ENCODE data around the gene ATP2C2.
"Not testable (repeated sequence)": the region's sequence is repeated elsewhere in the genome, so short reads cannot be mapped to it uniquely, and the experiment has no call there.

Gene ATP2C2

DNA sequence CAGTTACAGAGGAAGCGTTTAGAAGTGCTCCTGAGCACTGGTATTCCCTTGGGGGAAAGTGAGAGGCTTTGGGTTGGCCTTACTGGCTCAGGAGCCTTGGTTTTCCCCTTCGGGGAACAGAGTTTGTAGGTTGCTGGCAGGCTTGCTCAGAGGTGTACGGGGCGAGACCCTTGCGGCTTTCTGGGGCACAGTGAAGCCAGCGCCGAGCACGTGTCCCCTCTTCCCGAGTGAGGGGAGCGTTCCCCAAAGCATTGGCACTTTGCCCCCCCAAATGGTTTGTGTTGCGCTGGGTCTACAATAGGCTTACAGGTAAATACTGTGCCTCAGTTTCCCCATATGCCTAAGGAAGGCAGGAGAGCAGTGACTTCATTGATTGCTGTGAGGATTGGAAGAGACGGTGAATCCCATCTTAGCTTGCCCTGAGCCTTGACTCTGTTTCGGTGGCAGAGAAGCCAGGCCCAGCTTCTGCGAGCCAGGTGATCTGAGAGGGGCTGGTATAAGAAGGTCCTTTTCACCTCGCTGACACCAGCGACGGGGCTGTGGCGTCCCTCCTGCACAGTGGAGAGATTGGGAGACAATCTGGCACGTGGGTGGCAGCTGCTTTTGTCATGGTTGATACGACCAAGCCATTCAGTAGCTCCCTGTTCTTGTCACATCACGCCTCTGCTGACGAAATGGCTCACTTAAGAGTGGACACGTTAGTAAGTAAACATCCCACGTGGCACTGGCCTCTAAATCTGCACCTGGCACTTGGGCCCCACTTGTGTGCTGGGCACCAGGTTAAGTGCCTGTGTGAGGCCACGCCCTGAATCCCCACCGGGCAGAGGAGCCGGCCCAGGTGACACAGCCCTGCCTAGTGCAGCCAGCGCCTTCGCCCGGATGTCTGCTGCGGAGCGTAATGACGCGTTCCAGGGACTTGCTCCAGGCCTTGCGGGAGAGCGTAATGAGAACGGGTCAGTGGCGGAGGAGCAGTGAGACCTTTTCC is 81.1 kb downstream of the ATP2C2 start:
- no peak for DNase-seq (ENCODE audit: low read depth in 1 of 2, low spot score in 1 of 2)

DNA sequence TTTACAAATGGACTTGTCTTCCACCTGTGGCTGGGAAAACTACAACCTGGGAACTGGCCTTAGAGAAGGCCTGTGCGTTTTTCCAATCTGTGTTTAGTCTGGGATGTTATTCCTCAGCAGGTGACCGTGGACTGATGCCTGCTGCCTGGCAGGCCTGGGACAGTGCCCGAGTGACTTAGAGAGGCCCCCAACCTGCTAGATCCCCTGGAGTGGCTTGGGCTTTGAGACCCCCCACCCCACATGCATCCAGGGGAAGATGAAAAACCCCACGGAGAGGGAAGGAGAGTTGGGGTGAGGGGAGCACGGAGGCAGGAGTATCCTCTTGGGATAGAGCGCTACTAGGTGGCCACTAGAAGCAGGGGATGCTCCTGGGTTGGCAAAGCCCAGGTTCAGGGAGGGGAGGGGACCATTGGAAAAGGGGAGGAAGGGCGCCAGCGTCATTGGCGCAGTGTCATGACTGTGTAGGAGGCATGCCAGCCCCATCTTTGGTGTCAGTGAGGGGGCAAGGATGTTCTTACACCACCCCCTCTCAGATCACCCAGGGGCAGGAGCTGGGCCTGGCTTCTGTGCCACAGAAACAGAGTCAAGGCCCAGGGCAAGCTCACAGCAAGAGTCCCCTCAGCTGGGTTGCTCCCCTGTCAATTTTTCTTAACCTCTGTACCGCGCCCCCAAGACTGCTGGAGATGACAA is 82.0 kb downstream of the ATP2C2 start:
- DNase-seq (ENCODE audit: low read depth in 1 of 2, low spot score in 1 of 2), result no peak

DNA sequence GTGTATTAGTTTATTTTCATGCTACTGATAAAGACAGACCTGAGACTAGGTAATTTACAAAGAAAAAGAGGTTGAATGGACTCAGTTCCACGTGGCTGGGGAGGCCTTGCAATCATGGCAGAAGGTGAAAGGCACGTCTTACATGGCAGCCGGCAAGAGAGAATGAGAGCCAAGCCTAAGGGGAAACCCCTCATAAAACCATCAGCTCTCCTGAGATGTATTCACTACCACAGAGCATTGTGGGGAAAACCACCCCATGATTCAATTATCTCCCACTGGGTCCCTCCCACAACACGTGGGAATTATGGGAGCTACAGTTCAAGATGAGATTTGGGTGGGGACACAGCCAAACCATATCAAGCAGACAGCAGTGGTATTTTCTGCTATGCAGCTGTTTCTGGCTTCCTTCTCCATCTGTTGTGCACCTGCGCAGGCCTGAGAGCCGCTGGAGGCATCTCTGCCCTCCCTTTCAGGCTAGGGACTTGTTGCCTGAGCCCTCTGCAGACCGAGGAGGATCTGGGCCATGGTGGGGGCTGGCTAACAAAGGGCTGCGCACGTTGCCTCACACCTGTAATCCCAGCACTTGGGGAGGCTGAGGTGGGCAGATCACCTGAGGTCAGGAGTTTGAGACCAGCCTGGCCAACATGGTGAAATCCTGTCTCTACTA is 82.8 kb downstream of the ATP2C2 start:
- not testable (repeated sequence) for DNase-seq (ENCODE audit: low read depth in 1 of 2, low spot score in 1 of 2)

DNA sequence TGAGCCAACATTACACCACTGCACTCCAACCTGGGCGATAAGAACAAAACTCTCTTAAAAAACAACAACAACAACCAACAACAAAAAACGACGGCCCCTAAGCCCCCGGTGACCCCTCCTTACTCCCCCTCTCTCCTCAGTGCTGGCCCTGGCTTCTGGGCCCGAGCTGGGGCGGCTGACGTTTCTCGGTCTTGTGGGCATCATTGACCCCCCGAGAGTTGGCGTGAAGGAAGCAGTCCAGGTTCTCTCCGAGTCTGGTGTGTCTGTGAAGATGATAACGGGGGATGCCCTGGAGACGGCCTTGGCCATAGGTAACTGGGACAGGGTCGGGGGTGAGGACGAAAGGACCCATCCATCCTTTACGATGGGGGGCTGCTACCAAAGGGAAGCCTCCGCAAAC is 83.4 kb downstream of the ATP2C2 start:
- DNase-seq (ENCODE audit: low read depth in 1 of 2, low spot score in 1 of 2), result no peak

DNA sequence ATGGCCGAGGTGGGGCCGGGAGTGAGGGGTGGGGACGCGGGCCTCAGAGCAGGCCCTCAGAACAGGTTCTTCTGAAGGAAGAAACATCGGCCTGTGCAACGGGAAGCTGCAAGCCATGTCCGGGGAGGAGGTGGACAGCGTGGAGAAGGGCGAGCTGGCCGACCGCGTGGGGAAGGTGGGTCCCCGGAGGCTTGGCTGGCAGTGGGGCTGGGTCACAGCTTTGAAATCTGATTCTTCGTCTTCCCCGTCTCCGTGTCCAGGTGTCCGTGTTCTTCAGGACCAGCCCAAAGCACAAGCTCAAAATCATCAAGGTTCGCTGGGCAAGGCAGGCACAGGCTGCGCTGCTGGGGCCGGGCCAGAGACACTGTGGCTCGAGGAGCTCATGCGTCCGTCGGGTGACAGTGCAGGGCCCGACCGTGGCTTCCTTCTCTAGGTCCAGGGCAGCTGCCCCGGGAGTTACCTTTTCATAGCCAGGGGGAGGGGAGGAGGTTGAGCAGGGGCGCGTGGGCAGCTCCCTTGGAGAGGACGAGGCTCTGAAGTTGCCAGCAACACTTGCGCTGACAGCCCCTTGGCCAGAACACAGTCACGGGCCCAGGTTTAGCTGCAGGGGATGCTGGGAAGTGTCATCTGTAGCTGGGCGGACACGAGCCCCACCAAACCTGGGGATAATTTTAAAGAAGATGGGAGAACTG is 84.9 kb downstream of the ATP2C2 start:
- DNase-seq (ENCODE audit: low read depth in 1 of 2, low spot score in 1 of 2), result no peak

DNA sequence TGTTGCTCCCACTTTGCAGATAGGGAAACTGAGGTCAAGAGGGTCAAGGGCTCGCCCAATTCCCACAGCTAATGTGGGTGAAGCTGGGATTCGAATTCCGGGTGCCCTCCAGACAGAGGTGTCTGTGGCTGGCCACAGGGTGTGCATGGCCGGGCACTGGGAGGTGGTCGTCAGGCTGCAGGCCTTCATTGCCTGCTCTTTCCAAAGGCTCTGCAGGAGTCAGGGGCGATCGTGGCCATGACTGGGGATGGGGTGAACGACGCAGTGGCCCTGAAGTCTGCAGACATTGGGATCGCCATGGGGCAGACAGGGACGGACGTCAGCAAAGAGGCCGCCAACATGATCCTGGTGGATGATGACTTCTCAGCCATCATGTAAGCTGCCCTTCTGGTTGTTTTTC is 86.3 kb downstream of the ATP2C2 start:
- DNase-seq (ENCODE audit: low read depth in 1 of 2, low spot score in 1 of 2), result no peak

DNA sequence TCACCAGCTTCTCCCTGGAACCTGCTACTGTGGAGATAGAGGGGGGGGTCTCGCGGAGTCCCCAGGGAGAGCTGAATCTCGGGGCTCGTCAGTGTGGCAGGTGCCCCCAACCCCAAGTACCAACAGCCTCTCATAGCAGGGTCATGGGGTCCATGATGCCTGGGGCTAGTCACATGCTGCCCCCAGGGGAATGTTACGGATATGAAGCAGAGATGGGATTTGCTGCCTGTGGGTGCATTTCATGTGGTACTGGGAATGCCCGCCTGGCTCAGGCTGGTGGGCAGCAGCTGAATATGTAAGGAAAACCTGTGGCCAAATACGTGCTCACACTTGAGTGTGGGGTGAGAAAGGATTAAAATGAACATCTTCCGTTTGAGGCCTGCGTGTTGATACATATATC is 86.7 kb downstream of the ATP2C2 start:
- no peak for DNase-seq (ENCODE audit: low read depth in 1 of 2, low spot score in 1 of 2)

DNA sequence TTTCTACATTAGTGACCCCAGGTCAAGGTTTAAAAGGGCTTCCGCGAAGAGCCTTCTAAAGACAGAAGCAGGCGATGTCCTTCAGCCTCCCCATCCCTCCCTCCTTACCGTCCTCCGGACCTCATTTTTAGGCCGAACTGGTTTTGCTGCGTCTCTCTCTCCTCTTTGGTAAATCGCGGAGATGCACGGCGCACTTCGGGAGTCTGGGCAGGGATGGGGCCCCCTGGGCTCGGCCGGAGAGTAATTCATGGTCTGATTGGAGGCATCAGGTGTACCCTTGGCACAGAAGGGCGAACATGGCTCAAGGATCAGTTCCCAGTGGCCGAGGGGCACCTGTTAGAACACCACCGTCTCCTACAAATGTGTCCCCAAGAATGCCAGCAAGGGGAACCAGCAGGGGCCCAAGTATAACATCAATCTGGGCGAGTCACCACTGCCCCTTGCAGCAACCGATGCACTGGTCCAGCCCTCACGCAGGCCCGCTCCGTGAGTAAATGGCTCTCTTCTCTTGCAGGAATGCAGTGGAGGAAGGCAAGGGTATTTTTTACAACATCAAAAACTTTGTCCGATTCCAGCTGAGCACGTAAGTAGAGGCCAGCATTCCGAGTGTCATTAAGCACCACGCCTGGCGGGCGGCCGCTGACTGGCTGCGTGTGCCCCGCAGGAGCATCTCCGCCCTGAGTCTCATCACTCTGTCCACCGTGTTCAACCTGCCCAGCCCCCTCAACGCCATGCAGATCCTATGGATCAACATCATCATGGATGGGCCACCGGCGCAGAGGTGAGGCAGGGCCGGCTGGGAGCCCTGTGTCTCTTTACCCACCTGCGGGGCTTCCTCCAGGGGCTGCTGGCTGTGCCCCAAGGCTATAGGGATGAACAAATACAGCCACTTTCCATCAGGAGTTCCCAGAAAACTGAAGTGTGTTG is 90.5 kb downstream of the ATP2C2 start:
- DNase-seq (ENCODE audit: low read depth in 1 of 2, low spot score in 1 of 2), result no peak

DNA sequence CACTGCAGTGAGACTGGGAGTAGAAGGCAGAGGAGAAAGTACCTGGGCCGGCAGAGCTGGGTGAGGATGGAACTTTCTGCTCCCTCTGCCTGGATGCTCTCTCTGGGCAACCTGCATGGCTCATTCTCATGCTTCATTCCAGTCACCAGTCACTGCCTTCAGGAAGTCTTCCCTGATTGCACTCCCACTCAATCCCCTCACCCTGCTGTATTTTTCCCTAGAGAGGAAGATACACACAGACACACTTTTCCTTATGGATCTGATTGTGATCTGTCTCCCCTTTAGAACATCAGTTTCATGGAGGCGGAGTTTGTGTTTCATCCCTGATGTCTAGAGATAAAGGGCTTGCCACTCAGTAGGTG is 91.2 kb downstream of the ATP2C2 start:
- no peak for DNase-seq (ENCODE audit: low read depth in 1 of 2, low spot score in 1 of 2)

DNA sequence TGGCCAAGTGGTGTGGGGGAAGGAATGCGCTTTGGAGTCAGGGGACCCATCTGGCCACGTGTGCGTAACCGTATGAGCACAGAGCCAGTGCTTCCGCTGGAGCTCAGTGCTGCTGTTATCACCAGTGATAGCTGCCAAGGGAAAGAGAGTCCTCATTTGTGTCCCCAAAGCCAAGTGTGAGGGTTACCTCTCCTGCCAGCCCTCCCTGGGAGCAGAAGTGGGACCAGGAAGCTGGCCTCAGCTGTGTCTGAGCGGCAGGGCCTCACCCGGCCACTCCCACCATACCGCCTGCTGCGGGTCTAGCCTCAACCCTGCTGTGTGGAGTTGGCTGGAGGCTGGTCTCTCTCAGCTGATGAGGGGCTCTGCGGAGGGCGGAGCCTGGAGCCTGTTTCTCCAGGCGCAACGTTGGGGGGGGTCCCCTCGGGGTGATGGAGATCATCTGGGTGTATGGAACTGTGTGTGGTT is 91.6 kb downstream of the ATP2C2 start:
- no peak for DNase-seq (ENCODE audit: low read depth in 1 of 2, low spot score in 1 of 2)

DNA sequence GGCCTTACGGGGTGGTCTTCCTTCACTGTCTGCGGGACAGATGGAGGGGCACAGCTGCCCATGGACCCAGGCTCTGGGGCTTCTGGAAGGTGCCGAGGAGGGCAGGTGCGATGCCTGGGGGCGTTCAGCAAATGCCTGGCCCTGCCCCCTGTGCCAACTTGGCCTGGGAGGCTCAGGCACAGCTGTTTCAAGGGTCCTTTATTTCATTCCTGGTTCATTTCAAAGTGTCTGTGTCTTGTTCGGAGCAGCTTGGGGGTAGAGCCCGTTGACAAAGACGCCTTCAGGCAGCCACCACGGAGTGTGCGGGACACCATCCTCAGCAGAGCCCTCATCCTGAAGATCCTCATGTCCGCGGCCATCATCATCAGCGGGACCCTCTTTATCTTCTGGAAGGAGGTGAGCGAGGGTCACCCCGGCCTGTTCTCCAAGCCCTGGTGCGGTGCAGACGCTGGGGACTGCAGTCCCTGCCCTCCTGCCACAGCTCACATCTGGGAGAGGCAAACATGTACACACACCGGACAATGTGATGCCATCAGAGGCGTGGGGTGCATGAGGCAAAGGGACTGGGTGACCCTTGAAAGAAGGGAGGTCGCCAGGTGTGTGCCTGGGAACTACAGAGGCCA is 92.2 kb downstream of the ATP2C2 start:
- DNase-seq (ENCODE audit: low read depth in 1 of 2, low spot score in 1 of 2), result no peak

DNA sequence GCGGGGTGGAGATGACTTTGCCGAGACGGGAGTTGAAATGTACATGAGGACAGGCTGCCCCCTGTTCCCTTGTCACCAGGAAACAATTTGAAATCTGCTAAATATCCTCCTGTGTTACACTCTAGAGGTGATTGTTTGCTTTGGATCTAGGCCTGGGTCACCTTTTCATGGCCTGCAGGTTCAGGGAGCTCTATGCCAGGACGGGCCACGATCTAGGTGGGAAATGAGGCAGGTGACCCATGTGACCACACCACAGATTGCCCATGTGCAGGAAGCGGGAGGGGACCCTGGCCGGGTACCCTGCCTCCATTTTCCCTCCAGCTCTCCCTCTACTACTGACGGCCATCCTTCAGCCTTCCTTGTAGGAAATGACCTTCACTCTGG is 92.7 kb downstream of the ATP2C2 start:
- no peak for DNase-seq (ENCODE audit: low read depth in 1 of 2, low spot score in 1 of 2)

DNA sequence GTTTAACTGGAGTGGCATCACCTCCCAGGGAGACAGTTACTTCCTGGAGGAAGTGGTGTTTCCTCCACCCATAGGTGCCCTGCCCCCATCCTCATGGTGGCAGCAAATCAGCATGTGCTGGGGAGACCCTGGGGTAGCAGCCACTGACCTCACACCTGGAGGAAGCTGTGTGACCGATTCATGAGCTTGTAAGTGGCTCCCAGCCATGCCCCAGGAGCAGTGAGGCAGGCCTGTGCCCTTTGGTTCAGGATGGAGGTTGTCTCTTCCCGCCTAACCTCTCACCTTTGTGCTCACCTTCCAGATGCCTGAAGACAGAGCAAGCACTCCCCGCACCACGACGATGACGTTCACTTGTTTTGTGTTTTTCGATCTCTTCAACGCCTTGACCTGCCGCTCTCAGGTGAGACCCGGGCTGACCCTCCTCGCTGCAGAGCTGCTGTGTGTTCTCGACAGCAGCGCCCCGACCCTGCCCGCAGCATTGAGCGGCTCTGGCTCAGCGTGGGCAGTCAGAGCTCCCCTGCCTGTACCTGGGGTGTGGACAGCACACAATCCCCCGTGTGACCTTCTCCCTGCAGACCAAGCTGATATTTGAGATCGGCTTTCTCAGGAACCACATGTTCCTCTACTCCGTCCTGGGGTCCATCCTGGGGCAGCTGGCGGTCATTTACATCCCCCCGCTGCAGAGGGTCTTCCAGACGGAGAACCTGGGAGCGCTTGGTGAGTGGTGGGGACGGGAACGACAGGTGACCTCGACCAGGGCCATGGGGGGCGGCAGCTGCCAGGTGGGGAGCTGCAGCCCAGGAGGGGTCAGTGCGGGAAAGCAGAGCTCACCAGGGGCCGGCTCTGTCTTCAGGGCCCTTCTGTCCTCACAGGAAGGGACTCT is 93.3 kb downstream of the ATP2C2 start:
- no peak for DNase-seq (ENCODE audit: low read depth in 1 of 2, low spot score in 1 of 2)

DNA sequence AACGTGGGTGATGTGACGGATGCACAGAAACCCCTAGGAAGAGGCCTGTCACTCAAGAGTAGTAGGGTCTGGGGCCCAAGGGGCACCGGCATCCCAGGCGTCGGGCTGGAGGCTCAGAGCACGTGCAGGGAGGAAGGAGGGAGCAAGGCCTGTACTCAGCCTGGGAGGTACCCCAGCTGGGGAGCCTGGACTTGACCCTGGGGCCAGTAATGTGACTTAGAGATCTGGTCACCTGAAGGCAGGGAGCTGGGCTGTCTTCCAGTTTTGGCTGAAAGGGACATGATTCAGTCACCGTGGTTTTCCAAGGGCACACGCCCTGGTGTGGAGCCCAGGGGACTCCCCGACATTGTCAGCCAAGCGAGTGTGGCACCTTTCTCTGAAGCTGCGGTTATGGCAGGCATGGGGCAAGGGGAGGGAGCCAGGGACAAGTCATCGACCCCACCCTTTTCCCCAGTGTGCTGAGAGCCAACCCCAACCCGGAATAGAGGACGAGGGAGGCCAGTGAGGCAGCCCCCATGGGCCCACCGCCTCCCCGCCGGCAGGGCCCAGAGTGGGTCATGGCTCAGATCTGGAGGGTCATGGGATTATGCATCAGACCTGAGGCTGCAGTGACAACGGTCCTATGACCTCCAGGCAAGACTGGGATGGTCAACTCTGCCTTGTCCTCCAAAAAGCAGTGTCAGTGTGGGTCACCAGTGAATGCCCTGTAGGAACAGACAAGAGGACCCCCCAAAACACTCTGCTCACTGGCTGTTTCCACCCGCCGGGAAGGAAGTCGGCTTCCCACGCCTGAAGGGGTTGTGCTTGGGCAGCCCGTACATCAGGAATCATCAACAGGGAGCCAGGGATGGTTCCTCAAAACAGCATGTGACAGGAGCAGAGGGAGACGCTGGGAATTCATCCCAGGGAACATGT is 94.2 kb downstream of the ATP2C2 start:
- DNase-seq (ENCODE audit: low read depth in 1 of 2, low spot score in 1 of 2), result no peak

DNA sequence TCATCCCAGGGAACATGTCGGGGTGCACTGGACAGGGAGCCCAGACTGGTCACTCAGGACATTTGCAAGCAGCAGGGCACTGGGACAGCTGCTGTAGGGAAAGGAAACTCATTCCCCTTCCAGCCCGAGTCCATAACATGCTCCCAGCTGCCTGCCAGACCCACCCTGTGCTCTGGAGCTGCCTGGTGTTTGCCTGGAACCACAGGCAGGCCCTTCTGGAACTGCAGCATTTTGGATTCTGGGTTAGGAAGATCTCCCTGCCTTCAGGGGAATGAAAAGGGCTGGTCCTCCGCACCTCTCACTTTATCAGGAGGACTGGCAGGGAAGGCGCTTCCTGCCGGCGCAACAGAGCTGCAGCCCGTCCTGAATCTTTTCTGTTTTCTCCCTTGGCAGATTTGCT is 94.9 kb downstream of the ATP2C2 start:
- DNase-seq (ENCODE audit: low read depth in 1 of 2, low spot score in 1 of 2), result no peak

DNA sequence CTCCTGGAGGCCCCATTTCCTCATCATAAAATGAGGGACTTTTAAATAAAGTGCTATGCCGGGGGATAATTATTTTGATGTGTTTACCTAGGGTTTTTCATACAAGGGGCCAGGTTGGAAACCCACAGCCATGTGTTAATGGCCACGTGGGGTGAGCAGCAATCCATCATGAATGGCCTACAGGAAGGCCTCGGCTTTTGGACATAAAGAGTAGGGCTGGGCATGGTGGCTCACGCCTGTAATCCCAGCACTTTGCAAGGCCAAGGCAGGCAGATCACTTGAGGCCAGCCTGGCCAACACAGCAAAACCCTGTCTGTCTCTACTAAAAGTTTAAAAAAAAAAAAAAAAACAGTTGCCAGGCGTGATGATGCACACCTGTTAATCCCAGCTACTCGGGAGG is 95.8 kb downstream of the ATP2C2 start:
- DNase-seq (ENCODE audit: low read depth in 1 of 2, low spot score in 1 of 2), result no peak

DNA sequence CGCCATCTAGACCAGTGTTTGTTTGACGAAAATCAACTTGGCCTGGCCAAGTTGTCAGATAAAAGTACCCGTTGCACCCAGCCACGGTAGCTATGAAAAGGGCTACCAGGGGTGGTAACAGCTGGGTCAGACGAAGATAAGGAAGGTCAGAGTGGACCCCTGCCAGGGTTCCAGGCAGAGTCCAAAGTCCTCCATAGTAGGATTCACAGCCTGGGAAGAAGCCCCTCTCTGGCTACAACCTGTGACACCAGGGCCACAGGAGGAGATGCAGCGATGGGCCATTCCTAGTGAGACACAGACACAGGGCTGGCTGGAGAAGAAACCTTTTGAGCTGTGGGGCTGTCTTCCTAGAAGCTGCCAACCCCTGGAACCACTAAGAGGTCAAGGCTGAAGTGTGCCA is 96.8 kb downstream of the ATP2C2 start:
- no peak for DNase-seq (ENCODE audit: low read depth in 1 of 2, low spot score in 1 of 2)

DNA sequence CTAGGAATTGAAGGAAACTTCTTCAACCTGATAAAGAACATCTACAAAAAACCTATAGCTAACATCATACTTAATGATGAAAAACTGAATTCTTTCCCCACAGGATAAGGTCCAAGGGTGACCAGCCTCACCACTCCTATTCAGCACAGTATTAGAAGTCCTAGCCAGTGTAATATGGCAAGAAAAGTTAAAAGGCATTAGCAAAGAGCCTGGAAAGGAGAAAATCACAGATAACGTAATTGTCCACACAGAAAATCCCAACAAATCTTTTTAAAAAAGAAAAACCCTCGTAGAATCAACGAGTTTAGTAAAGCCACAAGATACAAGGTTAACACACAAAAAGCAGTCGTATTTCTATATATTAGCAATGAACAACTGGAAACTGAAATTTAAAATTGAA is 98.4 kb downstream of the ATP2C2 start:
- no peak for DNase-seq (ENCODE audit: low read depth in 1 of 2, low spot score in 1 of 2)
